8988T (cell line): ENCODE data around the gene ALG6.
"Not testable (repeated sequence)": the region's sequence is repeated elsewhere in the genome, so short reads cannot be mapped to it uniquely, and the experiment has no call there.

Source experiments
- DNase-seq: peaks from one replicate; pipeline ENCODE4 v3.0.0; 2011

Gene ALG6

GRCh38 chr1:63328781-63329180, 38.6 kb upstream of the ALG6 start:
- no peak for DNase-seq

- DNase-seq = no peak
Measured at GRCh38 chr1:63329621-63330330, 37.7 kb upstream of the ALG6 start.

GRCh38 chr1:63330331-63330916, 37.0 kb upstream of the ALG6 start:
- DNase-seq = no peak

- no peak for DNase-seq
Measured at GRCh38 chr1:63342402-63342801, 25.0 kb upstream of the ALG6 start.

- DNase-seq = no peak
Measured at GRCh38 chr1:63343922-63344321, 23.5 kb upstream of the ALG6 start.

GRCh38 chr1:63350320-63350719, 17.1 kb upstream of the ALG6 start:
- no peak for DNase-seq

- DNase-seq = no peak
Measured at GRCh38 chr1:63352736-63353135, 14.7 kb upstream of the ALG6 start.

- not testable (repeated sequence) for DNase-seq
Measured at GRCh38 chr1:63356234-63356633, 11.2 kb upstream of the ALG6 start.

GRCh38 chr1:63359561-63359960, 7.9 kb upstream of the ALG6 start:
- DNase-seq = no peak

GRCh38 chr1:63362073-63362472, 5.4 kb upstream of the ALG6 start:
- DNase-seq = no peak

- DNase-seq = no peak
Measured at GRCh38 chr1:63362578-63362977, 4.8 kb upstream of the ALG6 start.

GRCh38 chr1:63363014-63363413, 4.4 kb upstream of the ALG6 start:
- DNase-seq = no peak

- DNase-seq = no peak
Measured at GRCh38 chr1:63366908-63367214, 566 bp upstream of the ALG6 start.

GRCh38 chr1:63368131-63368530, 704 bp downstream of the ALG6 start:
- DNase-seq = no peak

- DNase-seq = no peak
Measured at GRCh38 chr1:63379583-63379982, 12.2 kb downstream of the ALG6 start.

- no peak for DNase-seq
Measured at GRCh38 chr1:63381741-63382140, 14.3 kb downstream of the ALG6 start.

GRCh38 chr1:63401945-63402344, 34.5 kb downstream of the ALG6 start:
- DNase-seq = no peak

- DNase-seq = no peak
Measured at GRCh38 chr1:63403386-63403785, 36.0 kb downstream of the ALG6 start.

- DNase-seq = no peak
Measured at GRCh38 chr1:63405021-63405420, 37.6 kb downstream of the ALG6 start.

GRCh38 chr1:63405987-63406386, 38.6 kb downstream of the ALG6 start:
- DNase-seq = no peak

GRCh38 chr1:63407002-63407401, 39.6 kb downstream of the ALG6 start:
- no peak for DNase-seq

GRCh38 chr1:63408331-63408730, 40.9 kb downstream of the ALG6 start:
- DNase-seq = no peak

- DNase-seq = no peak
Measured at GRCh38 chr1:63411066-63411465, 43.6 kb downstream of the ALG6 start.

GRCh38 chr1:63413394-63413793, 46.0 kb downstream of the ALG6 start:
- no peak for DNase-seq

GRCh38 chr1:63414691-63415365, 47.4 kb downstream of the ALG6 start:
- no peak for DNase-seq
